ENCODE measurements around the gene MYOC. TPM values are rescaled to one million over a fixed set of nuclear protein-coding genes. Genes with fewer than 3 reads are reported as not detected.

MYOC gene
- polyA plus RNA-seq, 1 experiment, result not detected

DNA sequence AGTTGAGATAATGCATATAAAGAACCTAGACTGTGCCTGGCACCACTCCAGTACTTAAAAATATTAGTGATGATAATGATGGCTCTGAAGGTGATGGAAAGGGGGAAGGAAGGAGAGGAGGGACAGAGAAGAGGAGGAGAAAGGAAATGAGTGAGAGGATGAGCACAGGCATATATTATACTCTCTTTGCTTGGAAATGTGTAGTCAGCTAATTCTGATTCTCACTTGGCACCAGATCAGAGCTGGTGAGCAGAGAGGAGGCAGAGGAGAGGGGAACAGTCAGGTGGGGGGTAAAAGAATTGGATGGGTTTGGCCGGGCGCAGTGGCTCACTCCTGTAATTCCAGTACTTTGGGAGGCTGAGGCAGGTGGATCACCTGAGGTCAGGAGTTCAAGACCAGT is 24.3 kb upstream of the MYOC start:
- H3K4me3 ChIP-seq (ENCODE audit: low read depth, low read length), result no peak overlapping the region
- no peaks in the 10 kb centered on the region for H3K9me3 ChIP-seq (ENCODE audit: control insufficient read depth, insufficient read depth, low read length)
- CTCF ChIA-PET, result interaction anchor here (1.0 kb wide), 1 partner anchor 39 kb away, joined by 3 read pairs; no protein-coding TSS in a partner anchor
- no peak overlapping the region for H3K27ac ChIP-seq (ENCODE audit: low read depth, low read length)
- no peaks in the 10 kb centered on the region for H3K27me3 ChIP-seq (ENCODE audit: control insufficient read depth, insufficient read depth, low read length)
- TF ChIP-seq, protein P1, sequence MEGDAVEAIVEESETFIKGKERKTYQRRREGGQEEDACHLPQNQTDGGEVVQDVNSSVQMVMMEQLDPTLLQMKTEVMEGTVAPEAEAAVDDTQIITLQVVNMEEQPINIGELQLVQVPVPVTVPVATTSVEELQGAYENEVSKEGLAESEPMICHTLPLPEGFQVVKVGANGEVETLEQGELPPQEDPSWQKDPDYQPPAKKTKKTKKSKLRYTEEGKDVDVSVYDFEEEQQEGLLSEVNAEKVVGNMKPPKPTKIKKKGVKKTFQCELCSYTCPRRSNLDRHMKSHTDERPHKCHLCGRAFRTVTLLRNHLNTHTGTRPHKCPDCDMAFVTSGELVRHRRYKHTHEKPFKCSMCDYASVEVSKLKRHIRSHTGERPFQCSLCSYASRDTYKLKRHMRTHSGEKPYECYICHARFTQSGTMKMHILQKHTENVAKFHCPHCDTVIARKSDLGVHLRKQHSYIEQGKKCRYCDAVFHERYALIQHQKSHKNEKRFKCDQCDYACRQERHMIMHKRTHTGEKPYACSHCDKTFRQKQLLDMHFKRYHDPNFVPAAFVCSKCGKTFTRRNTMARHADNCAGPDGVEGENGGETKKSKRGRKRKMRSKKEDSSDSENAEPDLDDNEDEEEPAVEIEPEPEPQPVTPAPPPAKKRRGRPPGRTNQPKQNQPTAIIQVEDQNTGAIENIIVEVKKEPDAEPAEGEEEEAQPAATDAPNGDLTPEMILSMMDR (IDR thresholded peaks at IDR 0.05; ENCODE audit: low read depth, low read length), result no peak
- POLR2A ChIA-PET, result no interaction called here
- no peak for DNase-seq (ENCODE audit: low read depth, low spot score)

DNA sequence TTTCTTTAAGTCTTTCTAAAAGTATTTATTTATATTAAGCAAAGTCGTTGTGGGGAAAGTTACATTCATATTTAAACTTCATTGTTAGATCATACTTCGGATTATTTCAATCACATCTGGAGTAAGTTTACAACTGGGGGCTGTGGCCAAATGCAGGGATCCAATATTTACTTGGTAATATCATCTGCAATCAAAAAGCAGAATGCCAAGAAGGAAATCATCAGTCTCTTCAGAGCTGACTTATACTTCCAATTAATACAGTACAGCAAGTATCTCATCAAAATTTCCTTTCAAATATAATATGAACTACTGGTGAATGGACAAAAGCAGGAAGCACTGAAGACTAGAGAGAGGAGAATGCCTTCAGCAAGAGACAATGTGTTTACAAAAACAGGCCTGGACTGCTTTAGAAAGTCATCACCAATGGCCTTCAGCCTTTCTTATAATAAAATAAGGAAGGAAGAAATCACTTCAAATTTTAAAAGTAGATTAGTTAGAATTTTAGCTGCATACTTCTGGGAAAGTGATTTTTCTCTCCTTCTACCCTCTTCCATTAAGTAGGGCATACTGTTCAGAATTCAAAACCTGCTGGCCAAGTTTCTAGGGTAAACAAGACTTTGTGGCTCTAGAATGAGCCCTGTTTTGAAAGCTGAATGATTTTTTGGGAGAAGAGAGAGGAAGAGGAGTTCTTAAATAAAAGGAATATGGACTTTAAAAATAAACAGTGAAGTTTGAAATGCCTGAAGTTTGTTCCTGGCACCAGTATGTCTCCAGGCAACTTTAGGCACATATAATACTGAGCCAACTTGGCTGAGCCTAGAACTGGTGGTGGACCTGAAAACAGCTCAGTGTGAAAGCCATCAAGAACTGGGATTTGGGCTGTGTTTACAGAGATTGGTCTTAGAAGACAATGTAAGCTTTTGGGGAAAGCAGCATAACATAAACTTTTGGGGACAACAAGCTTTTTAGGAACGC is 22.2 kb upstream of the MYOC start:
- Histone ChIP-seq H3K9me3 (ENCODE audit: control insufficient read depth, insufficient read depth, low read length) (no peaks in the 10 kb centered on the region), H3K27ac (ENCODE audit: low read depth, low read length) (no peak overlapping the region), H3K27me3 (ENCODE audit: control insufficient read depth, insufficient read depth, low read length) (no peaks in the 10 kb centered on the region), H3K4me3 (ENCODE audit: low read depth, low read length) (no peak overlapping the region)
- CTCF ChIA-PET, result interaction anchor here (2.0 kb wide), 1 partner anchor 30 kb away, joined by 6 read pairs; no protein-coding TSS in a partner anchor
- DNase-seq (ENCODE audit: low read depth, low spot score), result no peak
- TF ChIP-seq, protein P1 (IDR thresholded peaks at IDR 0.05; ENCODE audit: low read depth, low read length), result no peak
- POLR2A ChIA-PET, result no interaction called here

DNA sequence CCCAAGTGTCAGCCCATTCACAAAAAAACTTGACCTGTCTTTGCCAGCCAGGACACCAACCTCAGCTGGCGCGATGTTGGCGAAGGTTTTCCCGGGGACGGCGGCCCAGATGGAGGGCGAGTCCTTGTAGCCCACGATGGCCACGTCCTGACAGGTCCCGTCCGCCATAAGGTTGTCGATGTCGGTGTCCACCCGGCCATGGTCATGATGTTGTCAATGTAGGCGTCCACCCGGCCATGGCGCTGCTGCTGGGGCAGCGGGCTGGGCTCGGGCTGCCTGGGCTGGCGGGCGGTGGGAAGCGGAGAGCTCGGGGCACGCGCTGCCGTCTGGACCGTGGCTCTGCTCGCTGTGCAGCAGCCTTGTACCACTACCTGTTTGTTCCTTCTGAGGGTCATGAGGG is 18.3 kb upstream of the MYOC start:
- H3K27me3 ChIP-seq (ENCODE audit: control insufficient read depth, insufficient read depth, low read length), result no peaks in the 10 kb centered on the region
- no peak overlapping the region for H3K27ac ChIP-seq (ENCODE audit: low read depth, low read length)
- DNase-seq (ENCODE audit: low read depth, low spot score), result no peak
- ChIA-PET POLR2A (no interaction called here), CTCF (no interaction called here)
- no peaks in the 10 kb centered on the region for H3K9me3 ChIP-seq (ENCODE audit: control insufficient read depth, insufficient read depth, low read length)
- no peak overlapping the region for H3K4me3 ChIP-seq (ENCODE audit: low read depth, low read length)
- TF ChIP-seq, protein P1 (IDR thresholded peaks at IDR 0.05; ENCODE audit: low read depth, low read length), result no peak

DNA sequence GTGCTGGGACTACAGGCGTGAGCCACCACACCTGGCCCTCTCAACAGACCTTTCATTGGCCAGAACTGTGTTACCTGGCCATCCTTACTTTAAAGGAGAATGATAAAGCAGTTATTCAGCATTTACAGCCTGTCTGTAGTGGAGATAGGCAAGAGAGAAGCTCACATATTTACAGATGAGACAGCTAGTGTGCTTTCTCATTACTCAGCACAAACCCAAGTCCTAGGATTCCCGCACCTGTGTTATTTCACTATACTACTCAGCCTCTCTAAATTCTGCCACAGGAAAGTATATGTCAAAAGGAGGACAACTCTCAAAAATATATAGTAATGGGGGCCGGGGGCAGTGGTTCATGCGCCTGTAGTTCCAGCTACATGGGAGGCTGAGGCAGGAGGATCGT is 15.9 kb upstream of the MYOC start:
- ChIA-PET CTCF (interaction anchor here (0.6 to 3.0 kb wide), 2 partner anchors 23 to 70 kb away, joined by 3 to 16 read pairs; no protein-coding TSS in a partner anchor), POLR2A (no interaction called here)
- H3K27ac ChIP-seq (ENCODE audit: low read depth, low read length), result no peak overlapping the region
- no peak for DNase-seq (ENCODE audit: low read depth, low spot score)
- H3K9me3 ChIP-seq (ENCODE audit: control insufficient read depth, insufficient read depth, low read length), result no peaks in the 10 kb centered on the region
- TF ChIP-seq, protein P1 (IDR thresholded peaks at IDR 0.05; ENCODE audit: low read depth, low read length), result no peak
- H3K27me3 ChIP-seq (ENCODE audit: control insufficient read depth, insufficient read depth, low read length), result peaks cover 2% of the 10 kb centered on the region
- H3K4me3 ChIP-seq (ENCODE audit: low read depth, low read length), result no peak overlapping the region

All from AG04450 (cell line).